OCI-LY7 (cell line): ENCODE measurements around the gene MAGI1. TPM values are rescaled to one million over a fixed set of nuclear protein-coding genes. Genes with fewer than 3 reads are reported as not detected.

Experiments
- BruUV-seq: library from RNA; stranded (reverse); fragments of 400-500 nt; replicated peaks from 2 replicates; lab custom pipeline; 2021; lab: Mats Ljungman, UMichigan
- CTCF ChIA-PET: fragments of 300-600 bp; sonication (Branson Sonifier 250); formaldehyde crosslinking; loops from one replicate; lab custom pipeline; 2022; ENCODE audit warnings: antibody characterized with exemption; ENCODE audit not compliant: unreplicated experiment; lab: Charles Lee
- POLR2A ChIA-PET: fragments of 300-600 bp; sonication (Branson Sonifier 250); formaldehyde crosslinking; loops from one replicate; lab custom pipeline; 2022; ENCODE audit warnings: antibody characterized with exemption; lab: Charles Lee
- DNase-seq: peaks from one replicate; pipeline ENCODE4 v3.0.0-alpha.2; 2015; ENCODE audit warnings: low spot score
- H2AFZ ChIP-seq: fragments of 200-600 bp; sonication (generic), shearing (Covaris generic); 2 replicates; pipeline ENCODE4 v1.6.1; 2014; ENCODE audit warnings: mild to moderate bottlenecking, antibody characterized with exemption, low read length, moderate library complexity
- H3K27ac ChIP-seq: fragments of 200-600 bp; sonication (generic); 2 replicates; pipeline ENCODE4 v1.5.1; 2014; ENCODE audit warnings: mixed run types, low read depth, mild to moderate bottlenecking, moderate library complexity, low read length, inconsistent platforms; ENCODE audit not compliant: poor library complexity, severe bottlenecking
- H3K36me3 ChIP-seq: fragments of 200-600 bp; sonication (generic); 2 replicates; pipeline ENCODE4 v1.6.1; 2014; ENCODE audit warnings: mild to moderate bottlenecking, antibody characterized with exemption, low read length, moderate library complexity, mixed read lengths; ENCODE audit not compliant: insufficient read depth
- H3K4me1 ChIP-seq: fragments of 200-600 bp; sonication (generic); 2 replicates; pipeline ENCODE4 v1.5.1; 2014; ENCODE audit warnings: mild to moderate bottlenecking, low read length; ENCODE audit not compliant: insufficient read depth, poor library complexity, severe bottlenecking
- H3K4me2 ChIP-seq: fragments of 200-600 bp; sonication (generic); 2 replicates; pipeline ENCODE4 v1.6.1; 2014; ENCODE audit warnings: mild to moderate bottlenecking, low read length
- H3K4me3 ChIP-seq: fragments of 200-600 bp; sonication (generic); 2 replicates; pipeline ENCODE4 v1.5.1; 2014; ENCODE audit warnings: mild to moderate bottlenecking, low read depth, low read length; ENCODE audit not compliant: poor library complexity, severe bottlenecking
- H3K79me2 ChIP-seq: fragments of 200-600 bp; sonication (generic); 2 replicates; pipeline ENCODE4 v1.6.1; 2016; ENCODE audit warnings: low read depth, mild to moderate bottlenecking, low read length, moderate library complexity, mixed read lengths; ENCODE audit not compliant: insufficient read depth
- H3K9me2 ChIP-seq: fragments of 200-600 bp; sonication (generic); 2 replicates; pipeline ENCODE4 v1.6.1; 2016; ENCODE audit warnings: mild to moderate bottlenecking, low read length, mixed read lengths; ENCODE audit not compliant: insufficient read depth
- H3K9me3 ChIP-seq: fragments of 200-600 bp; sonication (generic); 2 replicates; pipeline ENCODE4 v1.6.1; 2014; ENCODE audit warnings: mild to moderate bottlenecking, mixed run types, low read length, mixed read lengths
- H4K20me1 ChIP-seq: fragments of 200-600 bp; sonication (generic); 2 replicates; pipeline ENCODE4 v1.6.1; 2014; ENCODE audit warnings: mild to moderate bottlenecking, antibody characterized with exemption, low read length, moderate library complexity, mixed read lengths; ENCODE audit not compliant: insufficient read depth
- CTCF ChIP-seq: fragments of 200-600 bp; sonication (generic); conservative IDR thresholded peaks from 2 replicates; pipeline ENCODE4 v1.5.1; 2014; ENCODE audit warnings: mild to moderate bottlenecking, antibody characterized with exemption, low read length, moderate library complexity, mixed read lengths
- EZH2phosphoT487 ChIP-seq: fragments of 200-600 bp; sonication (generic); IDR thresholded peaks from 2 replicates; pipeline ENCODE4 v1.6.1; 2018; ENCODE audit warnings: low read depth, borderline replicate concordance, mild to moderate bottlenecking, mixed run types, antibody characterized with exemption, low read length, moderate library complexity, mixed read lengths
- intact Hi-C: fragments of 100-400 bp; cut with micrococcal nuclease; formaldehyde crosslinking; loops from one replicate; pipeline ENCODE4 v1.10.0; 2022; ENCODE audit not compliant: unreplicated experiment
- total RNA-seq, 2 experiments: library from RNA; depleted of rRNA in 1 of 2; stranded (reverse); fragments of >200 nt in 1 of 2; shearing (Covaris generic) in 1 of 2; gene quantifications; 2 replicates each; pipeline ENCODE4 v1.2.3, GENCODE V29; 2014 to 2022

MAGI1 gene
- total RNA-seq, 2 experiments from 2014 or later: 0.63 to 2.5 TPM

GRCh38 chr3:65597226-65597951 lies 441.3 kb downstream of the MAGI1 start:
- Histone ChIP-seq H3K9me2 (no peaks in the 10 kb centered on the region), H2AFZ (no peak overlapping the region), H3K4me2 (no peak overlapping the region), H3K79me2 (no peaks in the 10 kb centered on the region), H3K4me1 (no peaks in the 10 kb centered on the region), H4K20me1 (no peaks in the 10 kb centered on the region), H3K9me3 (no peaks in the 10 kb centered on the region), H3K27ac (no peak overlapping the region), H3K36me3 (no peaks in the 10 kb centered on the region), H3K4me3 (no peak overlapping the region)
- no TSS peak for BruUV-seq
- ChIA-PET CTCF (no interaction called here), POLR2A (no interaction called here)
- no peak for DNase-seq
- intact Hi-C loops: no loop called here
- TF ChIP-seq EZH2phosphoT487 (no peak), CTCF (no peak)

- Histone ChIP-seq H3K9me2 (no peaks in the 10 kb centered on the region), H4K20me1 (no peaks in the 10 kb centered on the region), H3K4me3 (no peak overlapping the region), H3K79me2 (no peaks in the 10 kb centered on the region), H3K27ac (no peak overlapping the region), H3K9me3 (no peaks in the 10 kb centered on the region), H3K36me3 (no peaks in the 10 kb centered on the region), H2AFZ (no peak overlapping the region), H3K4me1 (no peaks in the 10 kb centered on the region), H3K4me2 (no peak overlapping the region)
- no TSS peak for BruUV-seq
- CTCF ChIA-PET: no interaction called here
- DNase-seq: no peak
- POLR2A ChIA-PET: no interaction called here
- intact Hi-C loops: no loop called here
- TF ChIP-seq EZH2phosphoT487: no peak
- TF ChIP-seq CTCF: no peak
Observed at GRCh38 chr3:65596571-65597225, 442.0 kb downstream of the MAGI1 start.

GRCh38 chr3:65596029-65596300 lies 442.8 kb downstream of the MAGI1 start:
- Histone ChIP-seq H3K4me3 (no peak overlapping the region), H3K4me1 (no peaks in the 10 kb centered on the region), H4K20me1 (no peaks in the 10 kb centered on the region), H3K9me3 (no peaks in the 10 kb centered on the region), H2AFZ (no peak overlapping the region), H3K79me2 (no peaks in the 10 kb centered on the region), H3K36me3 (no peaks in the 10 kb centered on the region), H3K27ac (no peak overlapping the region), H3K9me2 (no peaks in the 10 kb centered on the region), H3K4me2 (no peak overlapping the region)
- BruUV-seq: no TSS peak
- ChIA-PET POLR2A (interaction anchor here (0.7 kb wide), 1 partner anchor 19 kb away, joined by 3 read pairs; no protein-coding TSS in a partner anchor), CTCF (no interaction called here)
- intact Hi-C loops: no loop called here
- no peak for DNase-seq
- TF ChIP-seq EZH2phosphoT487: no peak
- TF ChIP-seq CTCF: no peak
